ENCODE data around the gene FNBP1. TPM values are rescaled to one million over a fixed set of nuclear protein-coding genes. Genes with fewer than 3 reads are reported as not detected.

FNBP1 gene
- total and polyA plus RNA-seq, 2 experiments from 2014 or later, result 19.5 to 21.0 TPM

GRCh38 chr9:129871046-129871445 is 171.9 kb downstream of the FNBP1 start:
- Histone ChIP-seq H3K36me3 (replicated peaks; ENCODE audit: insufficient read depth, low read depth) (no peaks in the 10 kb centered on the region), H3K4me3 (no peak overlapping the region), H3K9me3 (ENCODE audit: low read depth) (no peaks in the 10 kb centered on the region), H3K9me2 (replicated peaks; ENCODE audit: insufficient read depth) (no peaks in the 10 kb centered on the region), H3K4me2 (no peak overlapping the region), H4K20me1 (ENCODE audit: insufficient read depth, poor library complexity, severe bottlenecking) (no peaks in the 10 kb centered on the region), H2AFZ (no peak overlapping the region), H3K4me1 (ENCODE audit: insufficient read depth) (no peaks in the 10 kb centered on the region), H3K79me2 (no peaks in the 10 kb centered on the region), H3K27me3 (no peaks in the 10 kb centered on the region), H3K27ac (no peak overlapping the region)
- DNase-seq (ENCODE audit: low spot score), result no peak
- TF ChIP-seq EZH2 (IDR thresholded peaks at IDR 0.05; ENCODE audit: borderline replicate concordance) (no peak), EZH2phosphoT487 (IDR thresholded peaks at IDR 0.05; ENCODE audit: low read depth, severe bottlenecking, unreplicated experiment) (no peak)
- TF ChIP-seq, protein P1, sequence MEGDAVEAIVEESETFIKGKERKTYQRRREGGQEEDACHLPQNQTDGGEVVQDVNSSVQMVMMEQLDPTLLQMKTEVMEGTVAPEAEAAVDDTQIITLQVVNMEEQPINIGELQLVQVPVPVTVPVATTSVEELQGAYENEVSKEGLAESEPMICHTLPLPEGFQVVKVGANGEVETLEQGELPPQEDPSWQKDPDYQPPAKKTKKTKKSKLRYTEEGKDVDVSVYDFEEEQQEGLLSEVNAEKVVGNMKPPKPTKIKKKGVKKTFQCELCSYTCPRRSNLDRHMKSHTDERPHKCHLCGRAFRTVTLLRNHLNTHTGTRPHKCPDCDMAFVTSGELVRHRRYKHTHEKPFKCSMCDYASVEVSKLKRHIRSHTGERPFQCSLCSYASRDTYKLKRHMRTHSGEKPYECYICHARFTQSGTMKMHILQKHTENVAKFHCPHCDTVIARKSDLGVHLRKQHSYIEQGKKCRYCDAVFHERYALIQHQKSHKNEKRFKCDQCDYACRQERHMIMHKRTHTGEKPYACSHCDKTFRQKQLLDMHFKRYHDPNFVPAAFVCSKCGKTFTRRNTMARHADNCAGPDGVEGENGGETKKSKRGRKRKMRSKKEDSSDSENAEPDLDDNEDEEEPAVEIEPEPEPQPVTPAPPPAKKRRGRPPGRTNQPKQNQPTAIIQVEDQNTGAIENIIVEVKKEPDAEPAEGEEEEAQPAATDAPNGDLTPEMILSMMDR (IDR thresholded peaks at IDR 0.05; ENCODE audit: poor library complexity), result no peak
- WGBS (ENCODE audit: low lambda C conversion rate, missing lambda C conversion rate), result 90% methylated on average over 11 of the region's 11 CpGs

GRCh38 chr9:129869585-129870501 is 173.1 kb downstream of the FNBP1 start:
- no peaks in the 10 kb centered on the region for H3K36me3 ChIP-seq (replicated peaks; ENCODE audit: insufficient read depth, low read depth)

GRCh38 chr9:129868872-129869486 is 174.0 kb downstream of the FNBP1 start:
- no peak overlapping the region for H2AFZ ChIP-seq
- H3K27me3 ChIP-seq, result no peaks in the 10 kb centered on the region
- H3K27ac ChIP-seq, result no peak overlapping the region
- WGBS (ENCODE audit: low lambda C conversion rate, missing lambda C conversion rate), result 96% methylated on average over 24 of the region's 28 CpGs
- no peaks in the 10 kb centered on the region for H3K36me3 ChIP-seq (replicated peaks; ENCODE audit: insufficient read depth, low read depth)
- H4K20me1 ChIP-seq (ENCODE audit: insufficient read depth, poor library complexity, severe bottlenecking), result no peaks in the 10 kb centered on the region
- no peak overlapping the region for H3K4me2 ChIP-seq
- no peak overlapping the region for H3K4me3 ChIP-seq
- H3K4me1 ChIP-seq (ENCODE audit: insufficient read depth), result no peaks in the 10 kb centered on the region
- no peak for TF ChIP-seq EZH2 (IDR thresholded peaks at IDR 0.05; ENCODE audit: borderline replicate concordance)
- no peaks in the 10 kb centered on the region for H3K9me3 ChIP-seq (ENCODE audit: low read depth)
- no peaks in the 10 kb centered on the region for H3K9me2 ChIP-seq (replicated peaks; ENCODE audit: insufficient read depth)
- no peak for DNase-seq (ENCODE audit: low spot score)
- H3K79me2 ChIP-seq, result no peaks in the 10 kb centered on the region

More at GRCh38 chr9:129869585-129870501, 173.1 kb downstream of the FNBP1 start:
- Histone ChIP-seq H3K4me2 (no peak overlapping the region), H3K9me2 (replicated peaks; ENCODE audit: insufficient read depth) (no peaks in the 10 kb centered on the region), H2AFZ (no peak overlapping the region), H3K27me3 (no peaks in the 10 kb centered on the region), H3K27ac (no peak overlapping the region), H3K4me3 (no peak overlapping the region), H3K79me2 (no peaks in the 10 kb centered on the region), H4K20me1 (ENCODE audit: insufficient read depth, poor library complexity, severe bottlenecking) (no peaks in the 10 kb centered on the region), H3K9me3 (ENCODE audit: low read depth) (no peaks in the 10 kb centered on the region), H3K4me1 (ENCODE audit: insufficient read depth) (no peaks in the 10 kb centered on the region)
- no peak for DNase-seq (ENCODE audit: low spot score)
- WGBS (ENCODE audit: low lambda C conversion rate, missing lambda C conversion rate), result 96% methylated on average over 21 of the region's 24 CpGs
- TF ChIP-seq, protein P1 (IDR thresholded peaks at IDR 0.05; ENCODE audit: poor library complexity), result no peak
- TF ChIP-seq EZH2 (IDR thresholded peaks at IDR 0.05; ENCODE audit: borderline replicate concordance) (no peak), EZH2phosphoT487 (IDR thresholded peaks at IDR 0.05; ENCODE audit: low read depth, severe bottlenecking, unreplicated experiment) (no peak)

Data from hepatocyte (in vitro differentiated cells).